HEK293 (cell line): ENCODE data around the gene CHSY1.

Experiments used
- CTCF ChIA-PET: fragments of 350-600 bp; formaldehyde crosslinking; extraction: SDS; loops from one replicate; lab custom pipeline; 2021; ENCODE audit warnings: antibody characterized with exemption; lab: Yijun Ruan, JAX
- POLR2A ChIA-PET: fragments of 300-600 bp; formaldehyde crosslinking; extraction: SDS; loops from one replicate; lab custom pipeline; 2020; ENCODE audit warnings: antibody characterized with exemption, inconsistent platforms; lab: Yijun Ruan, JAX
- H3K27ac ChIP-seq: fragments of 200-500 bp; sonication (Bioruptor generic); 2 replicates; pipeline ENCODE4 v1.5.1; 2014; ENCODE audit warnings: low read depth, low read length, control low read depth, inconsistent platforms; ENCODE audit errors: extremely low read depth
- H3K36me3 ChIP-seq, 2 experiments: fragments of 200-500 bp in 1 of 2; sonication (Bioruptor generic) in 1 of 2; 1 replicate in 1 of 2; 2 replicates in 1 of 2; pipeline ENCODE4 v1.5.1; 2014 to 2017; ENCODE audit warnings: inconsistent platforms in 2 of 2, low read length in 2 of 2; ENCODE audit not compliant: control insufficient read depth in 2 of 2, insufficient read depth in 1 of 2
- H3K4me1 ChIP-seq: fragments of 200-500 bp; sonication (Bioruptor generic); 2 replicates; pipeline ENCODE4 v1.5.1; 2014; ENCODE audit warnings: mild to moderate bottlenecking, low read length, inconsistent platforms; ENCODE audit not compliant: control insufficient read depth, insufficient read depth
- H3K4me3 ChIP-seq: 2 replicates; pipeline ENCODE4 v1.5.1; 2011; ENCODE audit warnings: low read depth, mild to moderate bottlenecking, control low read depth, low read length, moderate library complexity
- H3K9me3 ChIP-seq: fragments of 200-500 bp; sonication (Bioruptor generic); 2 replicates; pipeline ENCODE4 v1.5.1; 2014; ENCODE audit warnings: low read depth, low read length, inconsistent platforms; ENCODE audit not compliant: control insufficient read depth, insufficient read depth
- HOXA7 ChIP-seq: sonication (generic); formaldehyde crosslinking; IDR thresholded peaks from 2 replicates; pipeline ENCODE4 v1.8.1; 2022; ENCODE audit warnings: missing genetic modification reagents, borderline replicate concordance
- SCRT2 ChIP-seq: fragments of 450-650 bp; formaldehyde crosslinking; IDR thresholded peaks from 2 replicates; pipeline ENCODE4 v1.5.1; 2016; ENCODE audit warnings: missing biosample characterization, missing genetic modification characterization
- ZBTB10 ChIP-seq: fragments of 450-650 bp; formaldehyde crosslinking; IDR thresholded peaks from 2 replicates; pipeline ENCODE4 v1.5.1; 2016; ENCODE audit warnings: missing biosample characterization, missing genetic modification characterization
- ZBTB20 ChIP-seq: fragments of 450-650 bp; formaldehyde crosslinking; IDR thresholded peaks from 2 replicates; pipeline ENCODE4 v1.5.1; 2016; ENCODE audit warnings: missing biosample characterization, missing genetic modification characterization
- ZEB2 ChIP-seq: fragments of 450-650 bp; formaldehyde crosslinking; IDR thresholded peaks from 2 replicates; pipeline ENCODE4 v1.5.1; 2016; ENCODE audit warnings: missing biosample characterization, missing genetic modification characterization
- ZNF16 ChIP-seq: fragments of 450-650 bp; formaldehyde crosslinking; IDR thresholded peaks from 2 replicates; pipeline ENCODE4 v1.5.1; 2016; ENCODE audit warnings: low read depth, missing biosample characterization, missing genetic modification characterization
- ZNF169 ChIP-seq: fragments of 450-650 bp; formaldehyde crosslinking; IDR thresholded peaks from 2 replicates; pipeline ENCODE4 v1.5.1; 2016; ENCODE audit warnings: missing biosample characterization, missing genetic modification characterization
- ZNF18 ChIP-seq: fragments of 450-650 bp; formaldehyde crosslinking; IDR thresholded peaks from 2 replicates; pipeline ENCODE4 v1.5.1; 2016; ENCODE audit warnings: missing biosample characterization, missing genetic modification characterization
- ZNF292 ChIP-seq: fragments of 450-650 bp; formaldehyde crosslinking; IDR thresholded peaks from 2 replicates; pipeline ENCODE4 v1.5.1; 2016; ENCODE audit warnings: low read depth, missing biosample characterization, missing genetic modification characterization, borderline replicate concordance
- ZNF350 ChIP-seq: fragments of 450-650 bp; formaldehyde crosslinking; IDR thresholded peaks from 2 replicates; pipeline ENCODE4 v1.5.0; 2017; ENCODE audit warnings: missing biosample characterization, mild to moderate bottlenecking, missing genetic modification characterization
- ZNF449 ChIP-seq: fragments of 450-650 bp; formaldehyde crosslinking; IDR thresholded peaks from 2 replicates; pipeline ENCODE4 v1.5.1; 2017; ENCODE audit warnings: missing biosample characterization, mild to moderate bottlenecking, missing genetic modification characterization, moderate library complexity
- ZNF571 ChIP-seq: fragments of 450-650 bp; formaldehyde crosslinking; IDR thresholded peaks from 2 replicates; pipeline ENCODE4 v1.5.0; 2017; ENCODE audit warnings: missing biosample characterization, missing genetic modification characterization
- ZSCAN30 ChIP-seq: fragments of 450-650 bp; IDR thresholded peaks from 2 replicates; pipeline ENCODE4 v1.5.1; 2018; ENCODE audit warnings: missing biosample characterization, mild to moderate bottlenecking, missing genetic modification characterization, moderate library complexity

CHSY1 gene

GRCh38 chr15:101140697-101141065 lies 111.2 kb downstream of the CHSY1 start (continued):
- TF ChIP-seq ZNF169 (tag by site-specific recombination) (no peak), ZNF16 (tag by site-specific recombination) (no peak), ZNF350 (tag by site-specific recombination) (no peak), ZEB2 (tag by site-specific recombination) (no peak), ZSCAN30 (tag by site-specific recombination) (no peak), ZNF18 (tag by site-specific recombination) (no peak), HOXA7 (CRISPR knock-in tag) (no peak), SCRT2 (no peak)

GRCh38 chr15:101139986-101140696 lies 111.7 kb downstream of the CHSY1 start:
- POLR2A ChIA-PET: no interaction called here

More at GRCh38 chr15:101139986-101140696, 111.7 kb downstream of the CHSY1 start:
- H3K36me3 ChIP-seq: no peaks in the 10 kb centered on the region
- no peak overlapping the region for H3K27ac ChIP-seq
- H3K9me3 ChIP-seq: no peaks in the 10 kb centered on the region
- CTCF ChIA-PET: no interaction called here
- no peak overlapping the region for H3K4me3 ChIP-seq
- TF ChIP-seq ZNF449 (tag by site-specific recombination) (peak; percentile 80; the same call in 1 of the 2 replicates), ZNF571 (tag by site-specific recombination) (no peak), ZBTB20 (tag by site-specific recombination) (no peak), SCRT2 (no peak), ZBTB10 (tag by site-specific recombination) (no peak), ZNF292 (tag by site-specific recombination) (no peak)
- H3K4me1 ChIP-seq: no peaks in the 10 kb centered on the region
